Measurements from ENCODE around the gene MAP2K2.

The MAP2K2 gene

DNA sequence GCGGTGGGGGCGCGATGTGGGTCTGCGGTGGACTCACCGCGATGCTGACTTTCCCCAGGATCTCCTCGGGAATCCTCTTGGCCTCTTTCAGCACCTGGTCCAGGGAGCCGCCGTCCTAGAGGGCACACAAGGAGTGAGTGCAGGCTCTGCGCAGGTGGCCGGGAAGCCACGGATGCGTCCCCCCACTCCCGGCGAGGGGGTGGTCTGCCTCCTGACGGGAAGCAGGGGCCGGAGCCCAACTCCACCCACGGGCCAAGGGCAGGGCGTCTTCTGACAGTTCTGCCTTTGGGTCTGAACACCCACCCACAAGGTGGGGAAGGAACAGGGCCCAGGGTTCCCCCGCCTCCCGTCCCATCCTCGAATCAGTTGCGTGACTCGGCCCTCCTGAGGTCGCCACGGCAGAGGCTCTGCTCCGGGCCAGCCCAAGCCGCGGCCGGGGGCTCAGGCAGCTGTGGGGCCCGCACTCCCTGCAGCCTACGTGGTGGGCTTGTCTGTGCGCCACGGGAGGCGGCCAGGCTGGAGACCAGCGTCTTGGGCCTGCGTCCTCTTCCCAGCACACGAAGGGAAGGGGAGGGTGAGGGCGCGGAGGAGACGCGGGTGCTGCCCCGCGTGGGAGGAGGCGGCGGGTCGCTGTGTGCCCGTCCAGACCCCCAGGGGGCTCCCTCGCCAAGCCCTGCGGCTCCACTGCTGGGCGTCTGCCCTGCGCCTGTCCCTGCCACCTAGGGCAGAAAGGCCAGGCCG lies 21.4 kb downstream of the MAP2K2 start:
- TF ChIP-seq, protein P1, sequence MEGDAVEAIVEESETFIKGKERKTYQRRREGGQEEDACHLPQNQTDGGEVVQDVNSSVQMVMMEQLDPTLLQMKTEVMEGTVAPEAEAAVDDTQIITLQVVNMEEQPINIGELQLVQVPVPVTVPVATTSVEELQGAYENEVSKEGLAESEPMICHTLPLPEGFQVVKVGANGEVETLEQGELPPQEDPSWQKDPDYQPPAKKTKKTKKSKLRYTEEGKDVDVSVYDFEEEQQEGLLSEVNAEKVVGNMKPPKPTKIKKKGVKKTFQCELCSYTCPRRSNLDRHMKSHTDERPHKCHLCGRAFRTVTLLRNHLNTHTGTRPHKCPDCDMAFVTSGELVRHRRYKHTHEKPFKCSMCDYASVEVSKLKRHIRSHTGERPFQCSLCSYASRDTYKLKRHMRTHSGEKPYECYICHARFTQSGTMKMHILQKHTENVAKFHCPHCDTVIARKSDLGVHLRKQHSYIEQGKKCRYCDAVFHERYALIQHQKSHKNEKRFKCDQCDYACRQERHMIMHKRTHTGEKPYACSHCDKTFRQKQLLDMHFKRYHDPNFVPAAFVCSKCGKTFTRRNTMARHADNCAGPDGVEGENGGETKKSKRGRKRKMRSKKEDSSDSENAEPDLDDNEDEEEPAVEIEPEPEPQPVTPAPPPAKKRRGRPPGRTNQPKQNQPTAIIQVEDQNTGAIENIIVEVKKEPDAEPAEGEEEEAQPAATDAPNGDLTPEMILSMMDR (conservative IDR thresholded peaks at IDR 0.05) = no peak
- no peak overlapping the region for H3K27ac ChIP-seq

DNA sequence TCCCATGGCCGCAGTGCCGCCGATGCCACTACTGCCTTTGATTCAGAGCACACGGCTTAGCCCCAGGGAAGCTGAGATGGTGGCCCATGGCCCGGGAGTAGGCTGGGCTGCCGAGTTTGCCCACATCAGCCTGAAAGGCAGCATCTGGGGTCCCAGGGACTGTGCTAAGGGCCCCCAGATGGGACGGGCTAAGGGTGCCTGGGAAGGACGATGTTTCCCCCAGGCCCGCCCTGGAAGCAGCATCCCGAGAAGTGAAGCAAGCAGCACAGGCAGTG lies 22.5 kb downstream of the MAP2K2 start:
- no peak overlapping the region for H3K27ac ChIP-seq
- TF ChIP-seq, protein P1 (conservative IDR thresholded peaks at IDR 0.05) = no peak

DNA sequence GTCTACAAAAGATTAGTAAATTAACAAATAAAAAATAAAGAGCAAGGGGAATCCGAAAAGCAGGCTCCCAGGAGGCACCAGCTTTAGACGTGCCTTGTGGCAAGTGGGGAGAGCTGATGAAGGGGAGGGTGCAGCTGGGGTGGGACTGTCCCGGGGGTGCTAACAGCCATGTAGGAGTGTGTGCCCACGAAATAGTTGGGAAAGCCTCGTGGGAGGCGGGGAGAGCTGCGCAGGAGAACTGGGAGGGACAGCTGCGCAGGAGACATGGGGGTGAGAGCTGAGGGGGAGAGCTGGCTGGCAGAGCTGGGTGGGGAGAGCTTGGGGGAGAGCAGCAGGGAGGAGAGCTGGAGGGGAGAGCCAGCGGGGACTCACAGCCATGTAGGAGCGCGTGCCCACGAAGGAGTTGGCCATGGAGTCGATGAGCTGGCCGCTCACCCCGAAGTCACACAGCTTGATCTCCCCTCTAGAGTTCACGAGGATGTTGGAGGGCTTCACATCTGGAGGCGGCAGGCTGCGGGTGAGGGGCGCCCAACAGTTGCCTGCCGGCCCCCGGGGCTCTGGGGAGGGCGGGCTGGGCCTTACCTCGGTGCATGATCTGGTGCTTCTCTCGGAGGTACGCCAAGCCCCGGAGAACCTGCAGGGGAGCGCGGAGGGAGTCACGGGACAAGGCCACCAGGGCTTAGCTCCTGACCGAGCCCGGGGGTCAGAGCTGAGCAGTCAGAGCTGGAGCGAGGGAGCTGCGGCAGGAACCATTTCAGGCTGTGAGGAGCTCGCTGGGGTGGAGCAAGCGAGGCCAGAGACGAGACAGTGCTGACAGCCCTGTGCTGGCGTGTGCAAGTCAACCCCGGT lies 23.1 kb downstream of the MAP2K2 start:
- no peak overlapping the region for H3K27ac ChIP-seq
- TF ChIP-seq, protein P1 (conservative IDR thresholded peaks at IDR 0.05) = no peak

DNA sequence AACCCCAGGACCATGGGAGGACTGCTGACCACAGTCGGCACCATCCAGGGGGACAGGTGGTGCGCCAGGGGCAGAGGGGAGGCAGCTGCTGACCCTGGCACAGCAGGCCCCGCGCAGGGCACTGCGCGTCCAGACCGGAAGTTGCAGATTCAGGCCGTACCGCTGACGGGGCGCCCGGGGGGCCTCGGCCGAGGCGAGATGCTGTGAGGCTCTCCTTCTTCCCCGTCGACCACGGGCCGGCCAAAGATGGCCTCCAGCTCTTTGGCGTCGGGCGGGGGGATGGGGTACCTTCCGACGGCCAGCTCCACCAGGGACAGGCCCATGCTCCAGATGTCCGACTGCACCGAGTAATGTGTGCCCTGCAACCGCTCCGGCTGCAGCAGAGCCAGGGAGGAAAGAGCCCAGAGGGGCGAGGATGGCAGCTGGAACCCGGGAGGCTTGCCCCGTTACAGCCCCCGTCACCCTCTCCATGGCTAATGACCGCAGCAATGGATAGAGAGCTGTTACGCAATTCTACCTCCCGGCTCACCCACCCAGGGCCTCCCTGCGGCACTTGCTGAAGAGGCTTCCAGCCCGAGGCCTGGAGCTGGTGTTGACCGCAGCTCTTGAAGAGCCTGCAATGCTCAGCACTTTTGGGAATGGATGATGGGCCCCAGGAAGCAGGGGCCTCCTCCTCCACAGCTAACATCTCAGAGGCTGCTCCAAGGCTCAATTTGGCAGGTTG lies 24.7 kb downstream of the MAP2K2 start:
- no peak overlapping the region for H3K27ac ChIP-seq
- TF ChIP-seq, protein P1 (conservative IDR thresholded peaks at IDR 0.05) = no peak

DNA sequence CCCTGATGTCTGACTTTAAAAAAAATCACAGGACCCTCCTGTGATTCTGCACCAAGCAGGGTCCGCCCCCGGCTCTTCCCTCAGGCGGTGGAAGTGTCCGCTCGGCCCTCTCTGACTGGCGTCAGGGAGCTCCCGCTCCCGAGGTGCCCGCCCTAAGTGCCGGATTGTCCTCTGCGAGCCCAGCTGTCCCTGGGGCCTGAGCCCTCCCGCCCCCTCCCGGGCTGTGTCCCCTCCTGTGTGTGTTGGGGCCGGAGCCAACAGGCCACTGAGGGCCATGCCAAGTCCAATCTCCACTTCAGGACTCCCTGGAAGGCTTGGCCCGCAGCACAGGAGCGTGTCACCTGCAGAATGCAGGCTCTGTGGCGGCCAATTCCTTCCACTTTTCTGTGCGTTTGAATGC lies 25.4 kb downstream of the MAP2K2 start:
- TF ChIP-seq, protein P1 (conservative IDR thresholded peaks at IDR 0.05) = no peak
- no peak overlapping the region for H3K27ac ChIP-seq

DNA sequence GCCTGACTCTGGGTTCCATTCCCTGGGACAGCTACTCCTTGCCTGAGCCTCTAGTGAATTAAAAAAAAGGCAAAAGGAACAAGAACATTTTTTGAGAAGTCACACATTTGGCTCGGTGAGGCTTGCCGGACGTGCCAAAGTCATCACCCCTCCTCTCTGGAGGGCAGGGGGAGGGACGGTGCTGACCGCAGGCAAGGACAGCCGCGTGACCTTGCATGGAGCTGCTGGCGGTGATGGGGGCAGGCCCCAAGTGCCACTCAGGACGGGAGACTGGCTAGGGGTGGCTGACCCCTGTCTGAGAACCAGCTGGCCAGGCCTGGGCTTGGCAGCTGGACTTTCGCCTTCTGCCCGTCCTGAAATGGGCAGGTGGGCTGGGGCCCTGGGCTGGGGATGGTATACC lies 26.4 kb downstream of the MAP2K2 start:
- no peak overlapping the region for H3K27ac ChIP-seq
- TF ChIP-seq, protein P1 (conservative IDR thresholded peaks at IDR 0.05) = no peak
